IMR-90 (cell line): Measurements from ENCODE around the gene COL8A1. TPM values are rescaled to one million over a fixed set of nuclear protein-coding genes. Genes with fewer than 3 reads are reported as not detected.

Experiments used
- ATAC-seq: fragments of 200-7000 bp; cut with Tn5 transposase; 2 replicates; pipeline ENCODE4 v1.9.1; 2020; ENCODE audit warnings: low read depth, mild to moderate bottlenecking, moderate library complexity
- BruUV-seq: library from RNA; stranded (reverse); fragments of 400-500 nt; replicated peaks from 2 replicates; lab custom pipeline; 2021; lab: Mats Ljungman, UMichigan
- CTCF ChIA-PET: fragments of 300-600 bp; formaldehyde crosslinking; extraction: SDS; loops from one replicate; lab custom pipeline; 2021; ENCODE audit warnings: antibody characterized with exemption; lab: Yijun Ruan, JAX
- POLR2A ChIA-PET: fragments of 300-600 bp; sonication (Branson Sonifier 250); formaldehyde crosslinking; loops from one replicate; lab custom pipeline; 2022; ENCODE audit warnings: antibody characterized with exemption; ENCODE audit not compliant: unreplicated experiment; lab: Charles Lee
- DNase-seq: peaks from one replicate; pipeline ENCODE4 v3.0.0; 2013
- H2AFZ ChIP-seq: replicated peaks from 2 replicates; pipeline ENCODE3; 2013; ENCODE audit warnings: low read length, mild to moderate bottlenecking; ENCODE audit not compliant: poor library complexity
- H2AK5ac ChIP-seq: 2 replicates; pipeline ENCODE4 v1.6.1; 2013; ENCODE audit warnings: low read depth, low read length, inconsistent platforms
- H2AK9ac ChIP-seq: replicated peaks from 2 replicates; pipeline ENCODE3; 2013; ENCODE audit warnings: mild to moderate bottlenecking, low read depth, low read length, moderate library complexity; ENCODE audit not compliant: poor library complexity
- H2BK120ac ChIP-seq: 2 replicates; pipeline ENCODE4 v1.6.1; 2013; ENCODE audit warnings: low read depth, low read length, inconsistent platforms
- H2BK15ac ChIP-seq: 3 replicates; pipeline ENCODE4 v1.6.1; 2013; ENCODE audit warnings: low read depth, low read length, inconsistent platforms
- H2BK20ac ChIP-seq: 2 replicates; pipeline ENCODE4 v1.6.1; 2013; ENCODE audit warnings: low read depth, mild to moderate bottlenecking, inconsistent platforms, low read length, moderate library complexity
- H2BK5ac ChIP-seq: 2 replicates; pipeline ENCODE4 v1.6.1; 2013; ENCODE audit warnings: mild to moderate bottlenecking, low read depth, low read length, inconsistent platforms; ENCODE audit not compliant: poor library complexity, severe bottlenecking
- H3K14ac ChIP-seq: replicated peaks from 2 replicates; pipeline ENCODE4 v1.6.1; 2013; ENCODE audit warnings: low read depth, low read length, inconsistent platforms
- H3K18ac ChIP-seq: 2 replicates; pipeline ENCODE4 v1.6.1; 2013; ENCODE audit warnings: low read depth, low read length, control low read depth
- H3K23ac ChIP-seq: 2 replicates; pipeline ENCODE4 v1.6.1; 2013; ENCODE audit warnings: low read depth, low read length, inconsistent platforms
- H3K27ac ChIP-seq: 2 replicates; pipeline ENCODE4 v1.5.1; 2013; ENCODE audit warnings: mild to moderate bottlenecking, control low read depth, low read length; ENCODE audit not compliant: insufficient read depth
- H3K27me3 ChIP-seq: 2 replicates; pipeline ENCODE4 v1.6.1; 2013; ENCODE audit warnings: low read length; ENCODE audit not compliant: control insufficient read depth, insufficient read depth
- H3K36me3 ChIP-seq: 2 replicates; pipeline ENCODE4 v1.6.1; 2013; ENCODE audit warnings: low read length, mixed read lengths; ENCODE audit not compliant: control insufficient read depth, insufficient read depth
- H3K4ac ChIP-seq: 2 replicates; pipeline ENCODE4 v1.6.1; 2013; ENCODE audit warnings: low read depth, low read length, inconsistent platforms
- H3K4me1 ChIP-seq: 2 replicates; pipeline ENCODE4 v1.6.1; 2013; ENCODE audit warnings: low read length, mixed read lengths; ENCODE audit not compliant: control insufficient read depth, insufficient read depth
- H3K4me2 ChIP-seq: 2 replicates; pipeline ENCODE4 v1.6.1; 2013; ENCODE audit warnings: low read depth, mild to moderate bottlenecking, control low read depth, low read length, moderate library complexity
- H3K4me3 ChIP-seq: 2 replicates; pipeline ENCODE4 v1.5.1; 2013; ENCODE audit warnings: low read depth, mild to moderate bottlenecking, control low read depth, low read length, moderate library complexity; ENCODE audit not compliant: insufficient read depth
- H3K56ac ChIP-seq: 2 replicates; pipeline ENCODE4 v1.6.1; 2013; ENCODE audit warnings: low read length, inconsistent platforms; ENCODE audit not compliant: insufficient read depth; ENCODE audit errors: extremely low read depth
- H3K79me1 ChIP-seq, 2 experiments: 2 replicates each; pipeline ENCODE4 v1.6.1; 2013; ENCODE audit warnings: low read length in 2 of 2, inconsistent platforms in 1 of 2, low read depth in 1 of 2
- H3K9ac ChIP-seq: 2 replicates; pipeline ENCODE4 v1.6.1; 2013; ENCODE audit warnings: low read depth, low read length, control low read depth
- H3K9me1 ChIP-seq: 2 replicates; pipeline ENCODE4 v1.6.1; 2013; ENCODE audit warnings: low read length, inconsistent platforms; ENCODE audit not compliant: insufficient read depth
- H3K9me3 ChIP-seq: 2 replicates; pipeline ENCODE4 v1.6.1; 2013; ENCODE audit warnings: low read length; ENCODE audit not compliant: control insufficient read depth, insufficient read depth
- H4K20me1 ChIP-seq: 2 replicates; pipeline ENCODE4 v1.6.1; 2013; ENCODE audit warnings: low read length, inconsistent platforms; ENCODE audit not compliant: insufficient read depth
- H4K5ac ChIP-seq: 2 replicates; pipeline ENCODE4 v1.6.1; 2013; ENCODE audit warnings: mild to moderate bottlenecking, low read depth, low read length, control low read depth
- H4K8ac ChIP-seq, 2 experiments: 2 replicates each; pipeline ENCODE4 v1.6.1; 2013; ENCODE audit warnings: low read depth in 2 of 2, low read length in 2 of 2, control low read depth in 1 of 2, inconsistent platforms in 1 of 2
- H4K91ac ChIP-seq: 2 replicates; pipeline ENCODE4 v1.6.1; 2013; ENCODE audit warnings: low read depth, low read length, inconsistent platforms; ENCODE audit not compliant: insufficient read depth
- CEBPB ChIP-seq: IDR thresholded peaks from 2 replicates; pipeline ENCODE4 v1.6.1; 2012; ENCODE audit warnings: low read depth, low read length, improper control_type of control experiment
- MAFK ChIP-seq: IDR thresholded peaks from 2 replicates; pipeline ENCODE4 v1.6.1; 2012; ENCODE audit warnings: low read depth, low read length, improper control_type of control experiment
- NFE2L2 ChIP-seq: fragments of 150-350 bp; IDR thresholded peaks from 2 replicates; pipeline ENCODE4 v1.6.1; 2016; ENCODE audit warnings: low read depth, mild to moderate bottlenecking, low read length
- RAD21 ChIP-seq: IDR thresholded peaks from 2 replicates; pipeline ENCODE4 v1.6.1; 2012; ENCODE audit warnings: low read length, improper control_type of control experiment
- RCOR1 ChIP-seq: IDR thresholded peaks from 2 replicates; pipeline ENCODE4 v1.6.1; 2012; ENCODE audit warnings: mild to moderate bottlenecking, low read length, improper control_type of control experiment; ENCODE audit not compliant: insufficient replicate concordance
- RFX5 ChIP-seq: IDR thresholded peaks from 2 replicates; pipeline ENCODE4 v1.8.0; 2012; ENCODE audit warnings: low read depth, mild to moderate bottlenecking, low read length, moderate library complexity
- SMC3 ChIP-seq: fragments of 150-350 bp; IDR thresholded peaks from 2 replicates; pipeline ENCODE4 v1.6.1; 2016; ENCODE audit warnings: low read depth, mild to moderate bottlenecking, antibody characterized with exemption, low read length, moderate library complexity
- USF2 ChIP-seq: fragments of 150-350 bp; IDR thresholded peaks from 2 replicates; pipeline ENCODE4 v1.6.1; 2017; ENCODE audit warnings: mild to moderate bottlenecking, antibody characterized with exemption, low read length, low read depth
- WGBS, 2 experiments: methylation state at CpG; one replicate each; pipeline versions ENCODE4 v1.1.5 to v1.1.7; 2013; ENCODE audit warnings: missing lambda C conversion rate in 2 of 2; ENCODE audit not compliant: insufficient read length in 1 of 2; ENCODE audit errors: extremely low coverage in 2 of 2; 5-methylcytosine and 5-hydroxymethylcytosine counted together
- dilution Hi-C: fragments of 300-500 bp; cut with HindIII; formaldehyde crosslinking; loops from one replicate; pipeline ENCODE4 v1.14.3; 2018; ENCODE audit warnings: low sequenced_read_pairs; ENCODE audit not compliant: unreplicated experiment
- in situ Hi-C: fragments of 300-500 bp; cut with MboI; formaldehyde crosslinking; loops from 3 replicates; pipeline ENCODE4 v1.14.3; 2019; ENCODE audit warnings: low sequenced_read_pairs, inconsistent platforms, mixed read lengths
- intact Hi-C: fragments of 100-400 bp; cut with micrococcal nuclease; formaldehyde crosslinking; loops from 2 replicates; pipeline ENCODE4 v1.10.0; 2022
- polyA plus RNA-seq, 3 experiments: library from polyadenylated mRNA; depleted of rRNA; stranded (reverse); fragments of >200 nt; gene quantifications; 2 replicates each; pipeline ENCODE4 v1.2.3, GENCODE V29; 2012; ENCODE audit warnings: low replicate concordance in 1 of 3
- total RNA-seq: library from RNA; depleted of rRNA; stranded (reverse); fragments of >200 nt; gene quantifications from 2 replicates; pipeline ENCODE4 v1.2.3, GENCODE V29; 2012

Gene COL8A1
- total and polyA plus RNA-seq, 2 of the 4 experiments (the other 2 are of a cell fraction): 119 to 151 TPM

GRCh38 chr3:99829844-99830243 lies 191.4 kb downstream of the COL8A1 start:
- no CpG with 5 or more reads among the region's 3 CpGs for WGBS, 2 experiments
- in situ Hi-C loops: loop anchor here (10.0 to 25.0 kb wide), 2 partner anchors 765 to 907 kb away; no protein-coding TSS in a partner anchor

More at GRCh38 chr3:99829844-99830243, 191.4 kb downstream of the COL8A1 start:
- no TSS peak for BruUV-seq
- Histone ChIP-seq H3K4me1 (peaks cover 2% of the 10 kb centered on the region; the same call in 1 of the 2 replicates), H2AK9ac (no peak overlapping the region), H3K27me3 (no peaks in the 10 kb centered on the region), H3K4me3 (no peak overlapping the region), H2BK120ac (no peak overlapping the region), H3K14ac (no peak overlapping the region), H4K20me1 (no peaks in the 10 kb centered on the region), H3K36me3 (no peaks in the 10 kb centered on the region), H3K9ac (no peak overlapping the region), H2BK20ac (no peak overlapping the region), H3K18ac (no peak overlapping the region), H3K9me3 (no peaks in the 10 kb centered on the region), H2AFZ (no peak overlapping the region), H4K8ac (no peak overlapping the region), H3K9me1 (peaks cover 5% of the 10 kb centered on the region; the same call in 1 of the 2 replicates), H2BK5ac (no peak overlapping the region), H3K27ac (no peak overlapping the region), H4K91ac (no peak overlapping the region), H3K4ac (no peak overlapping the region), H3K4me2 (no peak overlapping the region), H3K79me1 (peaks cover 15 to 29% of the 10 kb centered on the region in 2 experiments), H4K5ac (no peak overlapping the region), H3K56ac (no peak overlapping the region), H3K23ac (no peak overlapping the region), H2AK5ac (no peak overlapping the region), H2BK15ac (no peak overlapping the region)
- ChIA-PET CTCF (no interaction called here), POLR2A (no interaction called here)
- dilution Hi-C loops (no loop called here), intact Hi-C loops (loop anchor here (10.0 kb wide), 1 partner anchor 555 kb away; no protein-coding TSS in a partner anchor)
- TF ChIP-seq RFX5 (no peak), RAD21 (no peak), RCOR1 (no peak), MAFK (peak; percentile 76), CEBPB (no peak), USF2 (no peak), NFE2L2 (no peak), SMC3 (no peak)
- DNase-seq: no peak
- ATAC-seq: no peak
